Neural crest cell (in vitro differentiated cells): ENCODE results near the gene PLEKHG4. TPM values are rescaled to one million over a fixed set of nuclear protein-coding genes. Genes with fewer than 3 reads are reported as not detected.

ENCODE experiments used
- DNase-seq: peaks from one replicate; pipeline ENCODE4 v3.0.0; 2021; ENCODE audit warnings: low read depth, mixed read lengths, low spot score
- H3K27ac Mint-ChIP-seq: one replicate; pipeline ENCODE4 v1.8.0; 2021; ENCODE audit warnings: mild to moderate bottlenecking, mixed read lengths; ENCODE audit not compliant: unreplicated experiment
- H3K27me3 Mint-ChIP-seq: 2 replicates; pipeline ENCODE4 v1.8.0; 2021; ENCODE audit warnings: low read depth, mild to moderate bottlenecking, mixed read lengths
- H3K36me3 Mint-ChIP-seq: 2 replicates; pipeline ENCODE4 v1.8.0; 2021; ENCODE audit warnings: low read depth, mild to moderate bottlenecking, mixed read lengths
- H3K4me1 Mint-ChIP-seq: 2 replicates; pipeline ENCODE4 v1.8.0; 2021; ENCODE audit warnings: mixed read lengths
- H3K4me3 Mint-ChIP-seq: one replicate; pipeline ENCODE4 v1.8.0; 2021; ENCODE audit warnings: mild to moderate bottlenecking, mixed read lengths
- H3K9me3 Mint-ChIP-seq: 2 replicates; pipeline ENCODE4 v1.8.0; 2021; ENCODE audit warnings: mixed read lengths
- total RNA-seq: library from RNA; stranded (reverse); gene quantifications from 2 replicates; pipeline ENCODE4 v1.2.1, GENCODE V29; 2021
- TF ChIP-seq, protein P1 (sequence below): fragments of 200-600 bp; sonication (generic); conservative IDR thresholded peaks from 2 replicates; pipeline ENCODE4 v1.5.0; 2021; ENCODE audit warnings: antibody characterized with exemption, mild to moderate bottlenecking

The PLEKHG4 gene
- total RNA-seq, 1 donor from 2014 or later: 4.0 TPM

DNA sequence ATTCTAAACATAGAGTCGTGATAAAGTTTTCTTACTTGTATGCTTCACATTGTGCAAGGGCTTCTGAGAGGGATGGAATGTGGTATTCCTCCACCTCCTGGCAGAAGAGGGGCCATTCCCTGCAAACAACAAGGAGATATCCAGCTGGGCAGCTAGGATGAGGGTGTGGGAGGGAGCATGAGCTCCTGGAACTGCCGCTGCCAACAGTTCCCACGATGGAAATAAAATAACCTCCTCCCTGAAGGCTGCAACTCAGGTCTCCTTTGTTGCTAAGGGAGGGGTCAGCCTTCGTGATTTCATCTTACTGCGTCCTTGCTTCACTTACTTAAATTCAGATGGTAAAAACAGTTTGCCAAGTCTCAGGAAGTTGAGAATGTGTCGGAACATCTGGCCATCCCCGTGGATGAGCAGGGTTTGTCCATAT, 15.6 kb downstream of the PLEKHG4 start:
- Mint-ChIP-seq H3K9me3 (no peaks in the 10 kb centered on the region), H3K36me3 (no peaks in the 10 kb centered on the region), H3K27me3 (peaks cover 13% of the 10 kb centered on the region), H3K27ac (no peak overlapping the region), H3K4me3 (no peak overlapping the region), H3K4me1 (no peaks in the 10 kb centered on the region)
- TF ChIP-seq, protein P1, sequence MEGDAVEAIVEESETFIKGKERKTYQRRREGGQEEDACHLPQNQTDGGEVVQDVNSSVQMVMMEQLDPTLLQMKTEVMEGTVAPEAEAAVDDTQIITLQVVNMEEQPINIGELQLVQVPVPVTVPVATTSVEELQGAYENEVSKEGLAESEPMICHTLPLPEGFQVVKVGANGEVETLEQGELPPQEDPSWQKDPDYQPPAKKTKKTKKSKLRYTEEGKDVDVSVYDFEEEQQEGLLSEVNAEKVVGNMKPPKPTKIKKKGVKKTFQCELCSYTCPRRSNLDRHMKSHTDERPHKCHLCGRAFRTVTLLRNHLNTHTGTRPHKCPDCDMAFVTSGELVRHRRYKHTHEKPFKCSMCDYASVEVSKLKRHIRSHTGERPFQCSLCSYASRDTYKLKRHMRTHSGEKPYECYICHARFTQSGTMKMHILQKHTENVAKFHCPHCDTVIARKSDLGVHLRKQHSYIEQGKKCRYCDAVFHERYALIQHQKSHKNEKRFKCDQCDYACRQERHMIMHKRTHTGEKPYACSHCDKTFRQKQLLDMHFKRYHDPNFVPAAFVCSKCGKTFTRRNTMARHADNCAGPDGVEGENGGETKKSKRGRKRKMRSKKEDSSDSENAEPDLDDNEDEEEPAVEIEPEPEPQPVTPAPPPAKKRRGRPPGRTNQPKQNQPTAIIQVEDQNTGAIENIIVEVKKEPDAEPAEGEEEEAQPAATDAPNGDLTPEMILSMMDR: no peak
- DNase-seq: no peak

GRCh38 chr16:67296420-67296819, 17.1 kb downstream of the PLEKHG4 start:
- no peak for DNase-seq
- TF ChIP-seq, protein P1: no peak
- H3K36me3 Mint-ChIP-seq: no peaks in the 10 kb centered on the region
- H3K4me1 Mint-ChIP-seq: no peaks in the 10 kb centered on the region
- H3K27ac Mint-ChIP-seq: no peak overlapping the region
- peaks cover 13% of the 10 kb centered on the region for H3K27me3 Mint-ChIP-seq
- H3K4me3 Mint-ChIP-seq: no peak overlapping the region
- no peaks in the 10 kb centered on the region for H3K9me3 Mint-ChIP-seq

DNA sequence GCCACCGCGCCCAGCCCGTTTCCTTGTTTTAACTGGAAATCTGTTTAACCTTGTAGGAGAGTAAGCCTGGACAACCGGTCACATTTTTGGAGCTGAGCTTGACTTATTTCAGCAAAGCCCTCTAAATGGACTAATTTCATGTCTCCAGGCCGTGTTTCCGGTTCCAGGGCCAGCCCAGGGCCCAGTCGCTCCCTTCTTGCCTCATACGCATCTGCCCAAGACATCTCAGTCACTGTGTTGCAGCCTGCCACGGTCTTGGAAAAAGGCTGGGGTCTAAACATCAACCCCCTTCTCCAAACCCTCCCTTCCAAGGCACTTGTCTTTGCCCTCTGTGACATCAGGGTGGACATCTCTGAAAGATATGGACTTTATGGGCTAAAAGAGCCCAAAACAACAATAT, 18.9 kb downstream of the PLEKHG4 start:
- no peaks in the 10 kb centered on the region for H3K36me3 Mint-ChIP-seq
- no peaks in the 10 kb centered on the region for H3K4me1 Mint-ChIP-seq

DNA sequence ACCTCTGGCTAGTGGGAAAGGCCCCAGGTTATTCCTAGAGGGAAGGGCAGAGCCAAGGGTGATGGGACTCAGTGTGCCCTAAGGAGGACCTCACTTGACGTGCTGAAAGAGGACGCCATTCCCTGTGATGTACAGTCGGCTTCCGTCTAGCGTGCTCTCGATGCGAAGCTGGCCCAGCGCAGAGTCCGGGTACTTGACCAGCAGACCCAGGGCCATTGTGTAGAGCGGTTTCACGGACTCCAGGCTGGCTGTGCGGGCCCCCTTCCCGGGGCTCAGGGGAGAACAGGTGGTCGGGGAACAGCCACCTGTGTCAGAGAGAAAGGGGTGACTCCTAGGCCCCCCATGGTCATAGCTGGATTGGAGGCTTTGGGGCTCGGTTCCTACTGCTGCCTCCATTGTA, 19.9 kb downstream of the PLEKHG4 start:
- TF ChIP-seq, protein P1: no peak
- Mint-ChIP-seq H3K4me1 (no peaks in the 10 kb centered on the region), H3K27ac (no peak overlapping the region), H3K4me3 (no peak overlapping the region), H3K9me3 (no peaks in the 10 kb centered on the region), H3K36me3 (no peaks in the 10 kb centered on the region), H3K27me3 (peaks cover 10% of the 10 kb centered on the region)
- no peak for DNase-seq

More for the DNA sequence above, 18.9 kb downstream of the PLEKHG4 start:
- H3K27ac Mint-ChIP-seq: peak overlapping the region; percentile 9
- peaks cover 8% of the 10 kb centered on the region for H3K27me3 Mint-ChIP-seq
- DNase-seq: no peak
- H3K9me3 Mint-ChIP-seq: no peaks in the 10 kb centered on the region
- H3K4me3 Mint-ChIP-seq: no peak overlapping the region
- TF ChIP-seq, protein P1: no peak

DNA sequence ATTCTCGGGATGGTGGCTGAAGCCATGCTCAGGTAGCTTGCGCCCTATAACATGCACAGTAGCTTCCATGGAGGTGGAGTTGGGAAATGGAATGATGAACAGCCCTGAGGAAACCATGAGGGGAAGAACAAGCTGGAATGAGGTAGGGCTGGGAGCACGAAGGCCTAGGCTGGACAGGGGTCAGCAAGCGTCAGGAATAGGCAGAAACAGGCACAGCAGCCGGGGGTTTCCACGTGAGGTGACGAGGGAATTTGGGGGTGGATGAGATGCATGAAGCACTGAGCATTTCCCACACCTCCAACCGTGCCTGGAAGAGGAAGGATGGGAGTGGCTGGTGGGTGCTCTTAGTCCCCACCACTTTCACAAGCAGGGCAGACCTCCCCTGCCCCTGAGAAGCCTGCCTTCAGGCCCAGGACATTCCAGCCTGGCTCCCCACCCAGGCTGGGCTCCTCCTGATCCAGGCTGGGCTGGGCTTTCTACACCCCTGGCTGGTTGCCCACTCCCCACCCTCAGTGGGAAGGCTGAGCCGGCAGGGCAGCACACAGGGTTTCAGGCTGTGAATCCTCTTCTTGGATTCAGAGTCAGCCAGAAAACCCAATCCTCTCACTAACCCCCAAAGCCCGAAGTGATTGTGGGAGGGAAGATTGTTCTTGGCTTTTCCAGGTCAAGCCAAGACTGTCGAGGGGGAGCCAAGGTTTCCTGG, 21.9 kb downstream of the PLEKHG4 start:
- DNase-seq: no peak
- Mint-ChIP-seq H3K27me3 (peaks cover 6% of the 10 kb centered on the region), H3K4me1 (no peaks in the 10 kb centered on the region), H3K4me3 (no peak overlapping the region), H3K27ac (no peak overlapping the region), H3K9me3 (peaks cover 3% of the 10 kb centered on the region), H3K36me3 (no peaks in the 10 kb centered on the region)
- TF ChIP-seq, protein P1: no peak
